Activated naive CD4-positive, alpha-beta T cell treated with anti-CD3 and anti-CD28 coated beads, Interleukin-2, amount 10 ng/mL, durations not matched to agents 7 days and 5 days (primary cell): ENCODE measurements around the gene ANO2.
"Not testable (repeated sequence)": the region's sequence is repeated elsewhere in the genome, so short reads cannot be mapped to it uniquely, and the experiment has no call there.

Experiments
- CTCF ChIA-PET: fragments of 350-600 bp; sonication (Branson Sonifier 250); formaldehyde crosslinking; loops from one replicate; lab custom pipeline; 2021; ENCODE audit warnings: antibody characterized with exemption; lab: Charles Lee
- DNase-seq: peaks from one replicate; pipeline ENCODE4 v3.0.0-alpha.2; 2020
- H3K27ac Mint-ChIP-seq: one replicate; pipeline ENCODE4 v1.8.0; 2021; ENCODE audit warnings: mild to moderate bottlenecking, moderate library complexity, mixed read lengths
- H3K27me3 Mint-ChIP-seq: one replicate; pipeline ENCODE4 v1.8.0; 2021; ENCODE audit warnings: mild to moderate bottlenecking, mixed read lengths
- H3K36me3 Mint-ChIP-seq: one replicate; pipeline ENCODE4 v1.8.0; 2021; ENCODE audit warnings: mixed read lengths
- H3K4me1 Mint-ChIP-seq: one replicate; pipeline ENCODE4 v1.8.0; 2021; ENCODE audit warnings: mixed read lengths
- H3K4me3 Mint-ChIP-seq: one replicate; pipeline ENCODE4 v1.8.0; 2021; ENCODE audit warnings: mild to moderate bottlenecking, moderate library complexity, mixed read lengths
- H3K9me3 Mint-ChIP-seq: one replicate; pipeline ENCODE4 v1.8.0; 2021; ENCODE audit warnings: mixed read lengths

ANO2 gene

GRCh38 chr12:5694759-5695409 lies 250.2 kb downstream of the ANO2 start:
- H3K9me3 Mint-ChIP-seq, result no peaks in the 10 kb centered on the region
- CTCF ChIA-PET, result no interaction called here
- no peaks in the 10 kb centered on the region for H3K36me3 Mint-ChIP-seq

DNA sequence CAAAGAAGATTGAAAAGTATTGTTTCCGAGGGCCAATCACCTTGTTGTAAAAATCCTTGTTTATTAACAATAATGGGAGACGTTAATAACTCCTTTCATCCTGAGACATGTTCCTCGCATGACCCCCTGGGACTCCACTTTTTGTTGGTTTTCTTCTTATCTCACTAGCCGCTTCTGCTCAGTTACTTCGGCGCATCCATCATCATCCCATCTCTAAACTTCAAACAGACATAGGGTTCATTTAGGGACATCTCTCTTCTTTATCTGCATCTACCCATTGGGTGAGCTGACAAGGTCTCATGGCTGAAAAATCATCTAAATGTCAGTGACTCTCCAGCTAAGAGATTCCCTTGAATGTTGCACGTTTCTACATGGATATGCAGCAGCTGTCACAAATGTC lies 252.2 kb downstream of the ANO2 start:
- no peaks in the 10 kb centered on the region for H3K9me3 Mint-ChIP-seq
- H3K36me3 Mint-ChIP-seq, result no peaks in the 10 kb centered on the region
- CTCF ChIA-PET, result no interaction called here
- no peak overlapping the region for H3K4me3 Mint-ChIP-seq
- no peaks in the 10 kb centered on the region for H3K27me3 Mint-ChIP-seq
- DNase-seq, result no peak
- no peaks in the 10 kb centered on the region for H3K4me1 Mint-ChIP-seq
- H3K27ac Mint-ChIP-seq, result no peak overlapping the region

More at GRCh38 chr12:5694759-5695409, 250.2 kb downstream of the ANO2 start:
- Mint-ChIP-seq H3K27me3 (no peaks in the 10 kb centered on the region), H3K4me1 (no peaks in the 10 kb centered on the region), H3K4me3 (no peak overlapping the region), H3K27ac (no peak overlapping the region)
- no peak for DNase-seq

DNA sequence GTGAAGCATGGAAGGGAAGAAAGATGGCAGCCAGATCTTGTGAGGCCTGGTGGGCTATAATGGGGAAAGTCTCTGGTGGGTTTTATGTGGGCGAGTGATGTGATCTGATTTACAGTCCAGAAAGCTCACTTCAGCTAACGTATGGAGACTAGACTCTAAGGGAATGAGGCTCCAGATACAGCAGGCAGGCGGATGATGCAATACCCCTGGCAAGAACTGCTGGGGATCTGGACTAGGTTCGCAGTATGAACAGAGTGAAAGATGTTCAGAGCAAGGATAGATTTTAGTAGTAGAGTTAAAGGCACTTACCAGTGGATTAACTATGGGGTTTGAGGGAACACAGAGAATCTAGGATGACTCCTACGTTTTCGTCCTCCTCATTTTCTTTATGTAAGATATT lies 253.1 kb downstream of the ANO2 start:
- Mint-ChIP-seq H3K4me3 (no peak overlapping the region), H3K27me3 (no peaks in the 10 kb centered on the region), H3K36me3 (no peaks in the 10 kb centered on the region), H3K9me3 (no peaks in the 10 kb centered on the region), H3K27ac (no peak overlapping the region), H3K4me1 (no peaks in the 10 kb centered on the region)
- no peak for DNase-seq
- CTCF ChIA-PET, result no interaction called here

DNA sequence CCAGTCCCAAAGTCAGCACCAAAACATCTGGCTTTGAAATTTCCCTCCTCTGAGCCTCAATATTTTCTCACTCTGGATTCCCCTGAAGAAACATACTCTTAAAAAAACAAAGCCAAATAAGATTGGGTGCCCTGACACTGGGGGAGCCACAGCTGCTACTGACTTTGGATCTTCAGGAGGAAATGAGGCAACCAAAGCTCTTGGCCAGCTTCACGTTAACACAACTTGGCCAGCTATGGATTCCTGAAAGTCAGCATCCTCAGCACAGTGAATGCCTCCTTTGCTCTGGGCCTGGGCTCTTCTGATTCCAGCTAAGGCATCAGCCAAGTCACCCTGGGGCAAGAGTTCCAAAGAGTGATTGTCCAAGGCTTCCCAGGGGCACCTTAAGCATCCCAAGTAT lies 254.8 kb downstream of the ANO2 start:
- H3K4me3 Mint-ChIP-seq, result no peak overlapping the region
- H3K27me3 Mint-ChIP-seq, result no peaks in the 10 kb centered on the region
- no peaks in the 10 kb centered on the region for H3K9me3 Mint-ChIP-seq
- CTCF ChIA-PET, result no interaction called here
- H3K4me1 Mint-ChIP-seq, result no peaks in the 10 kb centered on the region
- no peaks in the 10 kb centered on the region for H3K36me3 Mint-ChIP-seq
- no peak for DNase-seq
- no peak overlapping the region for H3K27ac Mint-ChIP-seq

DNA sequence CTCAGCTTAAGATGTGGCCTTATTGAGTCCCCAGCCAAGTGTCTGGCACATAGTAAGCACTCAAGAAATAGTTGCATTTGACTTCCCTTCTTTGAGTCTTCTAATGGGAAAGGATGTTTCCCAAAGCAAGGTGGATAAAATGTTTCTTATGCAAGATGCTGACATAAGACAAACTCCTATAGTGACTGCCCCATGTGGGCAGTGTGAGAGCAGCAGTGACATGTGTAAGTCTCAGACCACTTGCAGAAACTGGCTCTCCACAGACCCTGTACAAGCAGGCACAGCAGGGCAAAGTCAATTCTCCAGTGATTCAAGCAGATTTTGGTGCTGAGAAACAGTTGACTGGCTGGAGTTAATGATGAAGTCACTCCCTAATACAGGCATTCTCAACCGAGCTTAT lies 255.3 kb downstream of the ANO2 start:
- Mint-ChIP-seq H3K36me3 (no peaks in the 10 kb centered on the region), H3K27ac (no peak overlapping the region), H3K27me3 (no peaks in the 10 kb centered on the region), H3K4me1 (no peaks in the 10 kb centered on the region), H3K4me3 (no peak overlapping the region), H3K9me3 (no peaks in the 10 kb centered on the region)
- CTCF ChIA-PET, result no interaction called here
- no peak for DNase-seq

DNA sequence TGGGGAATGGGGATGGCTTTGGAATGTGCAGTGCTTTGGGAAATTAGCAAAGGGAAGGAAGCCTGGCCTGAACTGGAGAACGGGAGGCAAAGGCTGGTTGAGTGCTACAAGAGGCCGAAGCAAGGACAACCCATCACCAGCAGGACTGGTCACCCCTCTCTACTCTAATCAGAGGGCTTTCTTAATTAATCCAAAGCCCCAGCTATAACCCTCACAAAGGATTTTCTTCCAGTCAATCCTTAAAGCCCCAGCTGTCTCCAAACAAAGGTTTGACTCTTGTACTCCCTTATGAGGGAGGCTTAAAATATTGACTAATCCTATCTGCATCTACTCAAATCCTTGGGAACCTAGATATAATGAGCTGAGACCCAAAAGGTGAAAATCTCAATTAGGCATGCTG lies 256.8 kb downstream of the ANO2 start:
- CTCF ChIA-PET, result no interaction called here
- no peaks in the 10 kb centered on the region for H3K36me3 Mint-ChIP-seq
- H3K4me3 Mint-ChIP-seq, result no peak overlapping the region
- H3K9me3 Mint-ChIP-seq, result no peaks in the 10 kb centered on the region
- H3K27ac Mint-ChIP-seq, result no peak overlapping the region
- no peak for DNase-seq
- no peaks in the 10 kb centered on the region for H3K27me3 Mint-ChIP-seq
- no peaks in the 10 kb centered on the region for H3K4me1 Mint-ChIP-seq

DNA sequence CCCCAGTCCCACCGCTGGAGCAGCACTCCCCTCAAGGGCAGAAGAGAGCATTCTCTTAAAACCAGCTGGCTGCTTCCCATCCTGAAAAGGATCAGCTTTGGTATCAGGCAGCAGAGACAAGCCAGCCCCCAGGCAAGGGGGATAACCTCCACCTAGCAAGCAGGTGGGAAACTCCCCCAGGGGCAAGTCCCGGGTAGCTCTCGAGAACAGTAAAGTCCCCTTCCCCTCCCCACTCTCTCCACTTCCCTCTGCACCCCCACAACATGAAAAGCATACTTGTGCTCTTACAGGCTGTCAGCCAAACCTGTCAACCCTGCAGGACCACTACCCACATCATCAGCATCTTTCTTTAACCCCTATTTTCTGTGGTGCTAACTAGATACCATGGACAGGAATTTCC lies 259.1 kb downstream of the ANO2 start:
- Mint-ChIP-seq H3K4me3 (no peak overlapping the region), H3K36me3 (no peaks in the 10 kb centered on the region), H3K27ac (no peak overlapping the region), H3K27me3 (no peaks in the 10 kb centered on the region), H3K4me1 (no peaks in the 10 kb centered on the region), H3K9me3 (no peaks in the 10 kb centered on the region)
- no peak for DNase-seq
- CTCF ChIA-PET, result no interaction called here

DNA sequence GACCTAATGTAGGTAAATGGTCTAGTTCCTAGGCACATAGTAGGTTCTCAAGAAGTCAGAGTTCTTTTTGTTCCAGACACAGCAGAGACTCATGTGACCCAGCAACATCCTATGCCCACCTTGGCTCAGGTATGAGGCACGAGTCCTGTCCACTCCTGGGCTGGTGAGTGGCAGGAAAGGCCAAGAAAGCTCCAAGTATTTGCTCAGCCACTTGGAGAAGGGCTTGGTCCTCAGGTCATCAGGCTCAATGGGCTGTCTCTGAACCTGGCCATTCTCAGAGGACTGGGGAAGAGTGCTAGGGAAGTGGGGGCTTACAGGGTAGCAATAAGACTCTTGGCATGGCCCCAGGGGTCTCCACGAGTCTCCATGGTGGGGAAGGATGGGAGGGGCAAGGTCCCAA lies 260.1 kb downstream of the ANO2 start:
- CTCF ChIA-PET, result no interaction called here
- H3K4me3 Mint-ChIP-seq, result no peak overlapping the region
- no peak for DNase-seq
- H3K27ac Mint-ChIP-seq, result no peak overlapping the region
- H3K36me3 Mint-ChIP-seq, result no peaks in the 10 kb centered on the region
- no peaks in the 10 kb centered on the region for H3K27me3 Mint-ChIP-seq
- H3K9me3 Mint-ChIP-seq, result no peaks in the 10 kb centered on the region
- H3K4me1 Mint-ChIP-seq, result no peaks in the 10 kb centered on the region

DNA sequence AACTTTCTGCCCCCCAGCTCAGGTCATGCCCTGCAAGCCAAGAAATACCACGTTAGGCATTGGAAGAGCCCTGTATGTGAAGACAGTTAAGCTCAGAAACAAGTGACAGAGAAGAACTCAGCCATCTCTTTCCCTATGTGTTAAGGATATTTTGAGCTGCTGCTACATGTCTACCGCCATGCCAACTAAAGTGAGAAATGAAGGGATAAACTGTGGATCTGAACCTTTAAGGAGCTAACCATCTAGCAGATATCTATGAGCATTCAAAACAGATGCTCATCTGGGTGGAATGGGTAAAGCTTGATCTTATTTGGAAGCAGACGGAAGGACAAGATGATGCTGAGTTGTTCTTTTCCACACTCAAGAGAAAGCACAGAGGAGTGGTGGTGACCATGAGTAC lies 262.5 kb downstream of the ANO2 start:
- Mint-ChIP-seq H3K36me3 (no peaks in the 10 kb centered on the region), H3K27ac (no peak overlapping the region), H3K4me3 (no peak overlapping the region), H3K4me1 (no peaks in the 10 kb centered on the region), H3K9me3 (no peaks in the 10 kb centered on the region), H3K27me3 (no peaks in the 10 kb centered on the region)
- CTCF ChIA-PET, result no interaction called here
- no peak for DNase-seq

DNA sequence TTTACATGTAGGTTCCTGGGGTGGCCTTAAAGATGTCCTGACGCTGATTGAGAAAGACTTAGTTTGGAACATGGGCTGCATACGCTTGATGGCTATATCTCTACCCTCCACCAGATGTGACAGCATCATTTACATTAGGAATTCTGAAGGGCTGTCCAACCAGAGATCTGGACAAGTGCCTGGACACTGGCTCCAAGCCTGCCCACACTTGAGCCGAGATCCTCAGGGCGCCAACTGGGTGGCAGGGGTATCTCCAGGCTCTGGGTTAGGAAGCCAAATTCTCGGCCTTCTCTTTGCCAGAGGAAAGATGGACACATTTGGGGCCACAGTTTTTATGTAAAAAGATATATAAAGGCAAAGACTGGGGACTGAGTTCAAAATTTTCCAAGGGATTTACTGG lies 266.9 kb downstream of the ANO2 start:
- Mint-ChIP-seq H3K27me3 (no peaks in the 10 kb centered on the region), H3K36me3 (no peaks in the 10 kb centered on the region), H3K27ac (no peak overlapping the region), H3K4me3 (no peak overlapping the region), H3K4me1 (no peaks in the 10 kb centered on the region), H3K9me3 (no peaks in the 10 kb centered on the region)
- CTCF ChIA-PET, result no interaction called here
- DNase-seq, result no peak

GRCh38 chr12:5669624-5670023 lies 275.4 kb downstream of the ANO2 start:
- H3K9me3 Mint-ChIP-seq, DNase-seq, H3K27ac Mint-ChIP-seq, H3K36me3 Mint-ChIP-seq, H3K4me1 Mint-ChIP-seq, H3K27me3 Mint-ChIP-seq, H3K4me3 Mint-ChIP-seq, CTCF ChIA-PET: not testable (repeated sequence)

DNA sequence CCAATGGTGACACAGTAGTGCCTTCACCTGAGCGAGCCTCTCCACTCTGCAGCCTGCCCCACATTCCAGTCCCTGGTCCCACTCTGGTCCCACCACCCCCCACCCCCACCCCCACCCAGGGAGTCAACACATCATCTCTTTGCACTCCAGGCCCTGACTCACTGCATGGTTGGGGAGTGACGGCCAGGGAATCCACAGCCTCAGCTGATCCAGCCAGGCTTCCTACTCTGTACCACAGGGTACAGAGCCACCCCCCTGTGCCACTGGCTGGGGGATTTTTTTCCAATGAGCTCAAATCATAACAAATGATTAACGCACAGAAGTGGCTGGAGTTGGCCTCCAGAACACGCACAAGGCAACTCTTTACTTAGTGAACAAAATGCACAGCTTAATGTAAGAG lies 279.4 kb downstream of the ANO2 start:
- CTCF ChIA-PET, result no interaction called here
- no peak for DNase-seq
- H3K4me1 Mint-ChIP-seq, result no peaks in the 10 kb centered on the region
- H3K4me3 Mint-ChIP-seq, result no peak overlapping the region
- H3K9me3 Mint-ChIP-seq, result no peaks in the 10 kb centered on the region
- no peaks in the 10 kb centered on the region for H3K36me3 Mint-ChIP-seq
- H3K27ac Mint-ChIP-seq, result no peak overlapping the region
- H3K27me3 Mint-ChIP-seq, result no peaks in the 10 kb centered on the region

- no peaks in the 10 kb centered on the region for H3K27me3 Mint-ChIP-seq
- no peaks in the 10 kb centered on the region for H3K9me3 Mint-ChIP-seq
- DNase-seq, result no peak
- CTCF ChIA-PET, result no interaction called here
- no peak overlapping the region for H3K27ac Mint-ChIP-seq
- no peaks in the 10 kb centered on the region for H3K4me1 Mint-ChIP-seq
- H3K36me3 Mint-ChIP-seq, result no peaks in the 10 kb centered on the region
- no peak overlapping the region for H3K4me3 Mint-ChIP-seq
Measured at GRCh38 chr12:5661811-5662210, 283.2 kb downstream of the ANO2 start.

GRCh38 chr12:5660238-5660637 lies 284.8 kb downstream of the ANO2 start:
- no peak for DNase-seq
- no peaks in the 10 kb centered on the region for H3K36me3 Mint-ChIP-seq
- no peak overlapping the region for H3K4me3 Mint-ChIP-seq
- CTCF ChIA-PET, result no interaction called here
- H3K9me3 Mint-ChIP-seq, result no peaks in the 10 kb centered on the region
- no peaks in the 10 kb centered on the region for H3K4me1 Mint-ChIP-seq
- no peaks in the 10 kb centered on the region for H3K27me3 Mint-ChIP-seq
- no peak overlapping the region for H3K27ac Mint-ChIP-seq

- H3K9me3 Mint-ChIP-seq, H3K4me3 Mint-ChIP-seq, CTCF ChIA-PET, DNase-seq, H3K36me3 Mint-ChIP-seq, H3K27me3 Mint-ChIP-seq, H3K4me1 Mint-ChIP-seq, H3K27ac Mint-ChIP-seq: not testable (repeated sequence)
Measured at GRCh38 chr12:5658339-5658941, 286.6 kb downstream of the ANO2 start.
